ENCODE data around the gene FBXL22. TPM values are rescaled to one million over a fixed set of nuclear protein-coding genes. Genes with fewer than 3 reads are reported as not detected.

FBXL22 gene
- total and polyA plus RNA-seq, 2 of the 4 experiments (the other 2 are of a cell fraction), result 0.36 to 1.3 TPM

DNA sequence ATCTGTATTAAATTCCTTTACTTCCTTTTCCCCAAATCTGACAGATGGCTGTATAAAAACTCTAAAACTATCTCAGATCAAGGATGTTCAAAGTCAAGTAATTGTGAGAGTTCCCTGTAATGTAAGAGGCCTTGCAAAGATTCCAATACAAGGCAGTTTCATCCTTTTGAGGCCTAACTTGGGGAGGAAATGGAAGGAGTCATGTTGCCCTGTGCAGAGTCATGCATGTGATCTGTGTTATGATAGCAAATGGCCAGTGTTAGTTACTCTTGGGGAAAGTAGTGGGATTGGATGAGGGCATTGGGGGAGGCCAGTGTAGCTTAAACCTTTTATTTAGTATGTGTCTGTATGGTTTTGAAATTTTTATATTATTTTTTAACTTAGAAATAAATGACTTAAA is 23.7 kb upstream of the FBXL22 start:
- Histone ChIP-seq H2BK120ac (ENCODE audit: low read depth, low read length) (no peak overlapping the region), H4K8ac (ENCODE audit: low read depth in 2 of 2, low read length in 2 of 2) (no peak overlapping the region), H3K18ac (ENCODE audit: low read depth, low read length) (no peak overlapping the region), H3K27ac (ENCODE audit: insufficient read depth, low read length) (no peak overlapping the region), H3K4ac (ENCODE audit: low read depth, low read length) (no peak overlapping the region), H3K23ac (ENCODE audit: low read depth, low read length) (0 out of 2 replicates have a peak overlapping the region, but pooled peaks have one; percentile 71), H3K27me3 (ENCODE audit: control insufficient read depth, insufficient read depth, low read length) (no peaks in the 10 kb centered on the region), H2AK9ac (replicated peaks; ENCODE audit: low read depth, low read length, poor library complexity) (no peak overlapping the region), H3K4me2 (ENCODE audit: low read depth, low read length) (no peak overlapping the region), H2AK5ac (ENCODE audit: low read depth, low read length) (no peak overlapping the region), H3K36me3 (ENCODE audit: control insufficient read depth, insufficient read depth, low read length) (peaks cover 12% of the 10 kb centered on the region), H4K20me1 (ENCODE audit: insufficient read depth, low read length) (no peaks in the 10 kb centered on the region), H3K56ac (ENCODE audit: extremely low read depth, insufficient read depth, low read length) (no peak overlapping the region), H2AFZ (replicated peaks; ENCODE audit: low read length, poor library complexity) (no peak overlapping the region), H3K4me1 (ENCODE audit: control insufficient read depth, insufficient read depth, low read length) (peaks cover 2% of the 10 kb centered on the region; the same call in 1 of the 2 replicates), H3K79me1 (ENCODE audit: low read depth in 1 of 2, low read length in 2 of 2) (peaks cover 0 to 16% of the 10 kb centered on the region in 2 experiments; a peak in 3 of 4 replicates), H3K4me3 (ENCODE audit: insufficient read depth, low read depth, low read length) (no peak overlapping the region), H3K9ac (ENCODE audit: low read depth, low read length) (no peak overlapping the region), H4K91ac (ENCODE audit: insufficient read depth, low read depth, low read length) (no peak overlapping the region), H3K9me3 (ENCODE audit: control insufficient read depth, insufficient read depth, low read length) (no peaks in the 10 kb centered on the region), H3K14ac (replicated peaks; ENCODE audit: low read depth, low read length) (no peak overlapping the region), H3K9me1 (ENCODE audit: insufficient read depth, low read length) (peaks cover 11% of the 10 kb centered on the region), H2BK5ac (ENCODE audit: low read depth, low read length, poor library complexity, severe bottlenecking) (no peak overlapping the region), H2BK15ac (ENCODE audit: low read depth, low read length) (no peak overlapping the region), H4K5ac (ENCODE audit: low read depth, low read length) (no peak overlapping the region), H2BK20ac (ENCODE audit: low read depth, low read length) (no peak overlapping the region)
- ChIA-PET CTCF (interaction anchor here (0.6 kb wide), 1 partner anchor 36 kb away, joined by 3 read pairs; no protein-coding TSS in a partner anchor), POLR2A (ENCODE audit: unreplicated experiment) (no interaction called here)
- in situ Hi-C loops (cut with MboI; ENCODE audit: low sequenced_read_pairs) (no loop called here), intact Hi-C loops (cut with micrococcal nuclease) (no loop called here), dilution Hi-C loops (cut with HindIII; ENCODE audit: low sequenced_read_pairs, unreplicated experiment) (no loop called here)
- ATAC-seq (ENCODE audit: low read depth) (peak; percentile 42; the same call in 1 of the 2 replicates), DNase-seq (peak; percentile 57)
- BruUV-seq (replicated peaks), result no TSS peak
- TF ChIP-seq MXI1 (IDR thresholded peaks at IDR 0.05; ENCODE audit: borderline replicate concordance, low read depth, low read length) (no peak), NFE2L2 (IDR thresholded peaks at IDR 0.05; ENCODE audit: low read depth, low read length) (no peak), RAD21 (IDR thresholded peaks at IDR 0.05; ENCODE audit: low read length) (no peak), FOS (IDR thresholded peaks at IDR 0.05; ENCODE audit: low read depth, low read length) (no peak), BHLHE40 (IDR thresholded peaks at IDR 0.05; ENCODE audit: low read depth, low read length) (no peak), CEBPB (IDR thresholded peaks at IDR 0.05; ENCODE audit: low read depth, low read length) (no peak), RCOR1 (IDR thresholded peaks at IDR 0.05; ENCODE audit: insufficient replicate concordance, low read length) (no peak), CHD1 (IDR thresholded peaks at IDR 0.05; ENCODE audit: low read depth, low read length) (no peak), MAZ (IDR thresholded peaks at IDR 0.05; ENCODE audit: borderline replicate concordance, low read depth, low read length) (no peak), SMC3 (IDR thresholded peaks at IDR 0.05; ENCODE audit: low read depth, low read length) (no peak), MAFK (IDR thresholded peaks at IDR 0.05; ENCODE audit: low read depth, low read length) (no peak), POLR2A (IDR thresholded peaks at IDR 0.05; ENCODE audit: low read depth, low read length) (no peak), RFX5 (IDR thresholded peaks at IDR 0.05; ENCODE audit: low read depth, low read length) (no peak)
- TF ChIP-seq, protein P1, sequence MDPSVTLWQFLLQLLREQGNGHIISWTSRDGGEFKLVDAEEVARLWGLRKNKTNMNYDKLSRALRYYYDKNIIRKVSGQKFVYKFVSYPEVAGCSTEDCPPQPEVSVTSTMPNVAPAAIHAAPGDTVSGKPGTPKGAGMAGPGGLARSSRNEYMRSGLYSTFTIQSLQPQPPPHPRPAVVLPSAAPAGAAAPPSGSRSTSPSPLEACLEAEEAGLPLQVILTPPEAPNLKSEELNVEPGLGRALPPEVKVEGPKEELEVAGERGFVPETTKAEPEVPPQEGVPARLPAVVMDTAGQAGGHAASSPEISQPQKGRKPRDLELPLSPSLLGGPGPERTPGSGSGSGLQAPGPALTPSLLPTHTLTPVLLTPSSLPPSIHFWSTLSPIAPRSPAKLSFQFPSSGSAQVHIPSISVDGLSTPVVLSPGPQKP (IDR thresholded peaks at IDR 0.05; ENCODE audit: borderline replicate concordance, low read depth, low read length), result no peak
- TF ChIP-seq, protein P2, sequence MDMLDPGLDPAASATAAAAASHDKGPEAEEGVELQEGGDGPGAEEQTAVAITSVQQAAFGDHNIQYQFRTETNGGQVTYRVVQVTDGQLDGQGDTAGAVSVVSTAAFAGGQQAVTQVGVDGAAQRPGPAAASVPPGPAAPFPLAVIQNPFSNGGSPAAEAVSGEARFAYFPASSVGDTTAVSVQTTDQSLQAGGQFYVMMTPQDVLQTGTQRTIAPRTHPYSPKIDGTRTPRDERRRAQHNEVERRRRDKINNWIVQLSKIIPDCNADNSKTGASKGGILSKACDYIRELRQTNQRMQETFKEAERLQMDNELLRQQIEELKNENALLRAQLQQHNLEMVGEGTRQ (IDR thresholded peaks at IDR 0.05; ENCODE audit: low read depth, low read length), result no peak
- TF ChIP-seq, protein P3, sequence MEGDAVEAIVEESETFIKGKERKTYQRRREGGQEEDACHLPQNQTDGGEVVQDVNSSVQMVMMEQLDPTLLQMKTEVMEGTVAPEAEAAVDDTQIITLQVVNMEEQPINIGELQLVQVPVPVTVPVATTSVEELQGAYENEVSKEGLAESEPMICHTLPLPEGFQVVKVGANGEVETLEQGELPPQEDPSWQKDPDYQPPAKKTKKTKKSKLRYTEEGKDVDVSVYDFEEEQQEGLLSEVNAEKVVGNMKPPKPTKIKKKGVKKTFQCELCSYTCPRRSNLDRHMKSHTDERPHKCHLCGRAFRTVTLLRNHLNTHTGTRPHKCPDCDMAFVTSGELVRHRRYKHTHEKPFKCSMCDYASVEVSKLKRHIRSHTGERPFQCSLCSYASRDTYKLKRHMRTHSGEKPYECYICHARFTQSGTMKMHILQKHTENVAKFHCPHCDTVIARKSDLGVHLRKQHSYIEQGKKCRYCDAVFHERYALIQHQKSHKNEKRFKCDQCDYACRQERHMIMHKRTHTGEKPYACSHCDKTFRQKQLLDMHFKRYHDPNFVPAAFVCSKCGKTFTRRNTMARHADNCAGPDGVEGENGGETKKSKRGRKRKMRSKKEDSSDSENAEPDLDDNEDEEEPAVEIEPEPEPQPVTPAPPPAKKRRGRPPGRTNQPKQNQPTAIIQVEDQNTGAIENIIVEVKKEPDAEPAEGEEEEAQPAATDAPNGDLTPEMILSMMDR (conservative IDR thresholded peaks at IDR 0.05; ENCODE audit: low read depth, low read length), result no peak

Data from IMR-90 (cell line).